ENCODE measurements around the gene RPL18. TPM values are rescaled to one million over a fixed set of nuclear protein-coding genes. Genes with fewer than 3 reads are reported as not detected.

The RPL18 gene
- total and polyA plus RNA-seq, 9 of the 15 experiments (the other 6 are each of a cell fraction or from before 2014, with no cell fraction given) = 312 to 2,635 (median 1,653) TPM

DNA sequence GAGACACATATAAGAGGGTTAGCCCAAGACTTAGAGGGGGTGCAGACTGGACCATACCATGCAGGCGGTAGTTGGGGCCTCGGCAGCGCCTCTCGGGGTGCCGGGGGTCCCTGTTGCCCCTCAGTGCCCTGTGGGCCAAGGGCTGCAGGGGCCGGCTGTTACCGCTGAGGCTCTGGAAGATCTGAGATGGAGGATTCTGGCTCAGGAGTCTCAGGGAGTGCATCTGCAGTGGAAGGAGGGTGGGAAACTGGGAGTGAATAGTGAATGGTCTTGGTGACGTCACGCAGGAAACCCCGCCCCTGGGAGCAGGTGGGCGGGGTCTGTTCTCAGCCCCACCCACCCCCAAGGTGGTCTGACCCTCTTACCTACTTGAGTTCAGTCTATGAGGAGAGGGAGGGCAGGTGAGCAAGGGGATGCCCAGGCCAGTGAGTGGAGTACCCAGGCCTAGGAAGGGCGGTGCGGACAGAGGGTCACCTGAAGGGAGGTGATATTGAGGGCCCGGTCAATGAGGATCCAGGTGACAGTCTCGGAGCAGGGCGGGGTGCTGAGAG, 19.9 kb upstream of the RPL18 start (continued):
- TF ChIP-seq PTTG1 (tag; IDR thresholded peaks at IDR 0.05; ENCODE audit: low read depth) (no peak), ZNF561 (CRISPR knock-in tag; conservative IDR thresholded peaks at IDR 0.05) (no peak), ZNF408 (CRISPR knock-in tag; IDR thresholded peaks at IDR 0.05; ENCODE audit: low read depth) (no peak), ILF3 (IDR thresholded peaks at IDR 0.05; ENCODE audit: borderline replicate concordance) (no peak), ZBED1 (IDR thresholded peaks at IDR 0.05) (no peak), RBFOX2 (IDR thresholded peaks at IDR 0.05; ENCODE audit: low read depth, low read length) (peak; percentile 1; the same call in 1 of the 2 replicates), ATF1 (CRISPR knock-in tag; IDR thresholded peaks at IDR 0.05) (peak; percentile 67; the same call in 1 of the 2 replicates), ATF1 (tag; IDR thresholded peaks at IDR 0.05) (peak; percentile 97), YBX1 (IDR thresholded peaks at IDR 0.05) (no peak), ZNF224 (CRISPR knock-in tag; IDR thresholded peaks at IDR 0.05) (no peak), NFATC3 (IDR thresholded peaks at IDR 0.05) (no peak), ZNF239 (CRISPR knock-in tag; IDR thresholded peaks at IDR 0.05) (no peak), GABPA (tag; conservative IDR thresholded peaks at IDR 0.05; ENCODE audit: low read depth) (0 out of 2 replicates have a peak, but pooled peaks have one; percentile 1), MEF2A (IDR thresholded peaks at IDR 0.05; ENCODE audit: control insufficient read depth, low read depth, low read length) (no peak), RAD51 (IDR thresholded peaks at IDR 0.05; ENCODE audit: borderline replicate concordance, low read depth) (no peak), ZKSCAN1 (IDR thresholded peaks at IDR 0.05; ENCODE audit: low read depth, low read length) (no peak), FOXJ2 (tag; IDR thresholded peaks at IDR 0.05) (no peak), BDP1 (IDR thresholded peaks at IDR 0.05; ENCODE audit: insufficient read depth, insufficient read length) (no peak), ZNF347 (CRISPR knock-in tag; IDR thresholded peaks at IDR 0.05; ENCODE audit: low read depth) (no peak), RBM17 (IDR thresholded peaks at IDR 0.05; ENCODE audit: borderline replicate concordance, low read depth, low read length) (no peak), JUND (IDR thresholded peaks at IDR 0.05; ENCODE audit: borderline replicate concordance, low read depth, low read length) (peak; percentile 71), JUND (tag; IDR thresholded peaks at IDR 0.05; ENCODE audit: borderline replicate concordance, low read depth, low read length) (peak; percentile 49; the same call in 2 of the 3 replicates), DPF2 (IDR thresholded peaks at IDR 0.05) (no peak)
- TF ChIP-seq, protein P1, sequence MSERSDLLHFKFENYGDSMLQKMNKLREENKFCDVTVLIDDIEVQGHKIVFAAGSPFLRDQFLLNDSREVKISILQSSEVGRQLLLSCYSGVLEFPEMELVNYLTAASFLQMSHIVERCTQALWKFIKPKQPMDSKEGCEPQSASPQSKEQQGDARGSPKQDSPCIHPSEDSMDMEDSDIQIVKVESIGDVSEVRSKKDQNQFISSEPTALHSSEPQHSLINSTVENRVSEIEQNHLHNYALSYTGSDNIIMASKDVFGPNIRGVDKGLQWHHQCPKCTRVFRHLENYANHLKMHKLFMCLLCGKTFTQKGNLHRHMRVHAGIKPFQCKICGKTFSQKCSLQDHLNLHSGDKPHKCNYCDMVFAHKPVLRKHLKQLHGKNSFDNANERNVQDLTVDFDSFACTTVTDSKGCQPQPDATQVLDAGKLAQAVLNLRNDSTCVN (CRISPR knock-in tag; IDR thresholded peaks at IDR 0.05) = no peak
- TF ChIP-seq, protein P2, sequence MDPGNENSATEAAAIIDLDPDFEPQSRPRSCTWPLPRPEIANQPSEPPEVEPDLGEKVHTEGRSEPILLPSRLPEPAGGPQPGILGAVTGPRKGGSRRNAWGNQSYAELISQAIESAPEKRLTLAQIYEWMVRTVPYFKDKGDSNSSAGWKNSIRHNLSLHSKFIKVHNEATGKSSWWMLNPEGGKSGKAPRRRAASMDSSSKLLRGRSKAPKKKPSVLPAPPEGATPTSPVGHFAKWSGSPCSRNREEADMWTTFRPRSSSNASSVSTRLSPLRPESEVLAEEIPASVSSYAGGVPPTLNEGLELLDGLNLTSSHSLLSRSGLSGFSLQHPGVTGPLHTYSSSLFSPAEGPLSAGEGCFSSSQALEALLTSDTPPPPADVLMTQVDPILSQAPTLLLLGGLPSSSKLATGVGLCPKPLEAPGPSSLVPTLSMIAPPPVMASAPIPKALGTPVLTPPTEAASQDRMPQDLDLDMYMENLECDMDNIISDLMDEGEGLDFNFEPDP (CRISPR knock-in tag; IDR thresholded peaks at IDR 0.05) = no peak

Measured in K562 (cell line).